Measurements from ENCODE around the gene LEF1. TPM values are rescaled to one million over a fixed set of nuclear protein-coding genes. Genes with fewer than 3 reads are reported as not detected.

Gene LEF1
- total and polyA plus RNA-seq, 2 donors from 2014 or later: 5.1 to 14.5 TPM

DNA sequence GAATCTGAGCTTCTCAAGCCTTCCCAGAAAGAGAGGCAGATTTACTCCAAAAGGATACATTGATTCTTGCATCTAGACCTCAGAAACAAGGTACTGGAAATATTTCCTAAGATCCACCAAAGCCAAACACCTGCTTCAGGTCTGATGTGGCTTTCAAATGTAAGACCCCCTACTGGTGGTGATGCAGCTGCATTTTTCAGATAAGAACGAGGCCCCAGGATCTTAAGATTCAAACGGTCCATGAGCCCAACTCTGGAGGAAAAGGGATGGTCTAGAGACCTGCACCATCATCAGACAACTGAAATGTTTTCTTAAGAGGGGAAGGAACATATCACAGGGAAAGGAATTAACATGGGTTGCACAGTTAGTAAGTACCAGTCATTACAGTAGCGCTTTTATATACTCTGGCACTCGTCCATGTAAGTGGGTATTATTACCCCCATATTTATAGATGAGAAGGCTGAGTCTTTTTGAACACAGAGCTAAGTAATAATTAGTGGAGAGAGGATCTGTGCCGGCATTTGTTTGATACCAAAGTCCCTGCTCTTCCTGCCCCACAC, 73.7 kb downstream of the LEF1 start:
- H3K4me1 ChIP-seq (ENCODE audit: control insufficient read depth in 2 of 3, insufficient read depth in 2 of 3, low read depth in 1 of 3, low read length in 3 of 3): no peaks in the 10 kb centered on the region
- H3K36me3 ChIP-seq (ENCODE audit: control insufficient read depth in 2 of 3, insufficient read depth in 3 of 3, low read length in 3 of 3): no peaks in the 10 kb centered on the region
- TF ChIP-seq, protein P1, sequence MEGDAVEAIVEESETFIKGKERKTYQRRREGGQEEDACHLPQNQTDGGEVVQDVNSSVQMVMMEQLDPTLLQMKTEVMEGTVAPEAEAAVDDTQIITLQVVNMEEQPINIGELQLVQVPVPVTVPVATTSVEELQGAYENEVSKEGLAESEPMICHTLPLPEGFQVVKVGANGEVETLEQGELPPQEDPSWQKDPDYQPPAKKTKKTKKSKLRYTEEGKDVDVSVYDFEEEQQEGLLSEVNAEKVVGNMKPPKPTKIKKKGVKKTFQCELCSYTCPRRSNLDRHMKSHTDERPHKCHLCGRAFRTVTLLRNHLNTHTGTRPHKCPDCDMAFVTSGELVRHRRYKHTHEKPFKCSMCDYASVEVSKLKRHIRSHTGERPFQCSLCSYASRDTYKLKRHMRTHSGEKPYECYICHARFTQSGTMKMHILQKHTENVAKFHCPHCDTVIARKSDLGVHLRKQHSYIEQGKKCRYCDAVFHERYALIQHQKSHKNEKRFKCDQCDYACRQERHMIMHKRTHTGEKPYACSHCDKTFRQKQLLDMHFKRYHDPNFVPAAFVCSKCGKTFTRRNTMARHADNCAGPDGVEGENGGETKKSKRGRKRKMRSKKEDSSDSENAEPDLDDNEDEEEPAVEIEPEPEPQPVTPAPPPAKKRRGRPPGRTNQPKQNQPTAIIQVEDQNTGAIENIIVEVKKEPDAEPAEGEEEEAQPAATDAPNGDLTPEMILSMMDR (IDR thresholded peaks at IDR 0.05; ENCODE audit: borderline replicate concordance, extremely low read depth, insufficient read depth): no peak
- H3K27ac ChIP-seq (ENCODE audit: low read depth in 2 of 2, low read length in 2 of 2): no peak overlapping the region
- H3K9me3 ChIP-seq (ENCODE audit: control insufficient read depth in 2 of 3, insufficient read depth in 1 of 3, low read length in 3 of 3): no peaks in the 10 kb centered on the region
- no peak overlapping the region for H3K9ac ChIP-seq (ENCODE audit: low read length in 3 of 3)
- DNase-seq (no peak), FAIRE-seq (no peak)
- H3K4me3 ChIP-seq (ENCODE audit: low read length in 3 of 3): no peak overlapping the region
- intact Hi-C loops (cut with DNase I): no loop called here
- no peaks in the 10 kb centered on the region for H3K27me3 ChIP-seq (ENCODE audit: control insufficient read depth, insufficient read depth, low read length)

DNA sequence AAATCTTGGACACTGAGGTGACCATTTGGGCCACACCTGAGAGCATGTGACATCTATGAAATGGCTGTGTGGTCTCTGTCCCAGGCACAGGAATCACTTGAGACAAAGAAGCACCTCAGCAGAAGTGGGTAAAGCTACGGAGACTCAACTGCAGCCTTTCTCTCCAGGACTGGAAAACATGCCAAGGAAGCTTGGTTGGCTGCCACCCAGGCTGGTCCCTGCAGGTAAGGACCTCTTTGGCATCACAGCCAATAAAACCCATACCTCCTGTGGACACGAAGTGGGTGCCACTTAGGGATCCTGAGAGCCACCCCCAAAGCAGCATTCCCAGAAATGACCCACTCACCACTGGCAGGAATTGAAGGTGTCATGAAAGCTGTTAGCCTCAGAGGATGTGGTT, 74.6 kb downstream of the LEF1 start:
- H3K27ac ChIP-seq (ENCODE audit: low read depth in 2 of 2, low read length in 2 of 2): no peak overlapping the region
- DNase-seq (no peak), FAIRE-seq (no peak)
- H3K27me3 ChIP-seq (ENCODE audit: control insufficient read depth, insufficient read depth, low read length): no peaks in the 10 kb centered on the region
- H3K9me3 ChIP-seq (ENCODE audit: control insufficient read depth in 2 of 3, insufficient read depth in 1 of 3, low read length in 3 of 3): no peaks in the 10 kb centered on the region
- H3K4me1 ChIP-seq (ENCODE audit: control insufficient read depth in 2 of 3, insufficient read depth in 2 of 3, low read depth in 1 of 3, low read length in 3 of 3): no peaks in the 10 kb centered on the region
- TF ChIP-seq, protein P1 (IDR thresholded peaks at IDR 0.05; ENCODE audit: borderline replicate concordance, extremely low read depth, insufficient read depth): no peak
- H3K9ac ChIP-seq (ENCODE audit: low read length in 3 of 3): no peak overlapping the region
- H3K4me3 ChIP-seq (ENCODE audit: low read length in 3 of 3): no peak overlapping the region
- intact Hi-C loops (cut with DNase I): no loop called here
- H3K36me3 ChIP-seq (ENCODE audit: control insufficient read depth in 2 of 3, insufficient read depth in 3 of 3, low read length in 3 of 3): no peaks in the 10 kb centered on the region

DNA sequence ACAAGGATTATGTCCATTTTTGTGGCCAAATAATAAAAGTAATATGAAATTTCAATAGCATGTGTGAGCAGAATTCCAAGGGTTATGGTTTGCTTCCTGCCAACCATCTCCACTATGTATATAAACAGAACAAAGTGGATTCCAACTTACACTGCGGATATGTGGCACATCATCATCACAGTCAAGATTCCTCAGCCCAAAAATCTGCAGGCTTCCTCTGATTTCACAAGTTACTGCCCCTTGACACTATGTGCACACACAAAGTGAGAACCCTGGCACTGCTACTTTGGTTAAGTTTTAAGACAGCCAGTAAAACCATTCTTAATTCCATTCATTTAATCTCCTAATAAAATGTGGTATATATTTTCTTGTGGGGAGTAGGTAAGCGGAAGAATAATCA, 76.4 kb downstream of the LEF1 start:
- Histone ChIP-seq H3K9ac (ENCODE audit: low read length in 3 of 3) (no peak overlapping the region), H3K4me3 (ENCODE audit: low read length in 3 of 3) (no peak overlapping the region), H3K9me3 (ENCODE audit: control insufficient read depth in 2 of 3, insufficient read depth in 1 of 3, low read length in 3 of 3) (no peaks in the 10 kb centered on the region), H3K27ac (ENCODE audit: low read depth in 2 of 2, low read length in 2 of 2) (no peak overlapping the region), H3K27me3 (ENCODE audit: control insufficient read depth, insufficient read depth, low read length) (no peaks in the 10 kb centered on the region), H3K36me3 (ENCODE audit: control insufficient read depth in 2 of 3, insufficient read depth in 3 of 3, low read length in 3 of 3) (no peaks in the 10 kb centered on the region), H3K4me1 (ENCODE audit: control insufficient read depth in 2 of 3, insufficient read depth in 2 of 3, low read depth in 1 of 3, low read length in 3 of 3) (no peaks in the 10 kb centered on the region)
- TF ChIP-seq, protein P1 (IDR thresholded peaks at IDR 0.05; ENCODE audit: borderline replicate concordance, extremely low read depth, insufficient read depth): no peak
- DNase-seq (no peak), FAIRE-seq (no peak)
- intact Hi-C loops (cut with DNase I): no loop called here

Measured in kidney (tissue), 14 donors.